GM18520 (cell line): Measurements from ENCODE around the gene CIAO2B.

Experiments
- ATAC-seq: cut with Tn5 transposase; IDR thresholded peaks from one replicate; pipeline ENCODE4 v1.9.1; 2021; ENCODE audit not compliant: unreplicated experiment

Gene CIAO2B

GRCh38 chr16:66888647-66889615 lies 45.3 kb downstream of the CIAO2B start:
- ATAC-seq, result no peak

- no peak for ATAC-seq
Observed at GRCh38 chr16:66886914-66887313, 47.3 kb downstream of the CIAO2B start.

- no peak for ATAC-seq
Observed at GRCh38 chr16:66886321-66886720, 47.9 kb downstream of the CIAO2B start.

GRCh38 chr16:66885491-66885890 lies 48.7 kb downstream of the CIAO2B start:
- no peak for ATAC-seq

GRCh38 chr16:66882702-66883101 lies 51.5 kb downstream of the CIAO2B start:
- no peak for ATAC-seq
